IPS-20b (cell line): Measurements from ENCODE around the gene NLRP3.

Experiments
- H3K27ac ChIP-seq: one replicate; pipeline ENCODE4 v1.5.1; 2013; ENCODE audit warnings: low read length
- H3K27me3 ChIP-seq: 2 replicates; pipeline ENCODE4 v1.6.1; 2013; ENCODE audit warnings: mild to moderate bottlenecking, low read length, inconsistent platforms; ENCODE audit not compliant: insufficient read depth
- H3K36me3 ChIP-seq: 2 replicates; pipeline ENCODE4 v1.6.1; 2013; ENCODE audit warnings: low read depth, mild to moderate bottlenecking, inconsistent platforms, low read length, moderate library complexity; ENCODE audit not compliant: insufficient read depth
- H3K4me1 ChIP-seq: 2 replicates; pipeline ENCODE4 v1.6.1; 2013; ENCODE audit warnings: mild to moderate bottlenecking, control low read depth, inconsistent platforms, low read length, moderate library complexity; ENCODE audit not compliant: insufficient read depth
- H3K4me3 ChIP-seq: 2 replicates; pipeline ENCODE4 v1.5.1; 2013; ENCODE audit warnings: mild to moderate bottlenecking, low read length, inconsistent platforms
- H3K9ac ChIP-seq: 2 replicates; pipeline ENCODE4 v1.6.1; 2013; ENCODE audit warnings: low read depth, mild to moderate bottlenecking, inconsistent platforms, low read length, moderate library complexity
- H3K9me3 ChIP-seq: 2 replicates; pipeline ENCODE4 v1.6.1; 2013; ENCODE audit warnings: mild to moderate bottlenecking, low read depth, low read length, inconsistent platforms; ENCODE audit not compliant: insufficient read depth

NLRP3 gene

DNA sequence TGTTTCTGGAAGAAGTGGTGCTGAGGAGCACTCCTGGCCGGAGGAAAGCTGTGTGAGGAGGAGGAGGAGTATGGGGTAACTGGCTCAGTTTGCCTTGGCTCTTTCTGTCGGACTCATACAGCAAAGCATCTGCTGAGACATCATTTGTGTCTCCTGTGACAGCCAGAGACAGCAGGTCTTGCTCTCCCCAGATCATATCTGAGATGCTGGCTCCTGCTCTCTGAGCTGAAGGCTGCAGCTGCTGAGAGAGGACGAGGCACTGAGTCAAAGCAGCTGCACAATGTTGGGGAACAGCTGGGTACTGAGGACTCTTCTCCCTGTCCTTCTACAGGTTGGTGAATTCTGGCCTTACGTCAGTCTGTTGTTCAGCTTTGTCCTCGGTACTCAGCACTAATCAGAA, 27.7 kb downstream of the NLRP3 start:
- Histone ChIP-seq H3K4me1 (no peaks in the 10 kb centered on the region; the same call in 1 of the 2 replicates), H3K27me3 (no peaks in the 10 kb centered on the region), H3K36me3 (no peaks in the 10 kb centered on the region), H3K9ac (no peak overlapping the region), H3K4me3 (no peak overlapping the region), H3K9me3 (no peaks in the 10 kb centered on the region), H3K27ac (no peak overlapping the region)

DNA sequence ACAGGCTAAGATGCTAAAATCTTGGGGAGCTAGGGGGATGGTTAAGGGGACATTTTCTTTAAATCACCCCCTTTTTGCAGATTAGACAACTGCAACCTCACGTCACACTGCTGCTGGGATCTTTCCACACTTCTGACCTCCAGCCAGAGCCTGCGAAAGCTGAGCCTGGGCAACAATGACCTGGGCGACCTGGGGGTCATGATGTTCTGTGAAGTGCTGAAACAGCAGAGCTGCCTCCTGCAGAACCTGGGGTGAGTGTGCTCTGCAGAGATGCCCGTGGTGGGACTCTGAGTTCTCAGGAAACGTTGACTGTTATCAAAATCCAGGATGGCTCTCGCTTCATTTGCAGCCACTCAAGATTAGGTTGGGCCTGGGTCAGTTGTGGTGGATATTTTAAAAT, 28.6 kb downstream of the NLRP3 start:
- H3K4me1 ChIP-seq: no peaks in the 10 kb centered on the region; the same call in 1 of the 2 replicates
- no peaks in the 10 kb centered on the region for H3K36me3 ChIP-seq
- H3K27me3 ChIP-seq: no peaks in the 10 kb centered on the region
- no peaks in the 10 kb centered on the region for H3K9me3 ChIP-seq
- H3K27ac ChIP-seq: no peak overlapping the region
- no peak overlapping the region for H3K9ac ChIP-seq
- no peak overlapping the region for H3K4me3 ChIP-seq

DNA sequence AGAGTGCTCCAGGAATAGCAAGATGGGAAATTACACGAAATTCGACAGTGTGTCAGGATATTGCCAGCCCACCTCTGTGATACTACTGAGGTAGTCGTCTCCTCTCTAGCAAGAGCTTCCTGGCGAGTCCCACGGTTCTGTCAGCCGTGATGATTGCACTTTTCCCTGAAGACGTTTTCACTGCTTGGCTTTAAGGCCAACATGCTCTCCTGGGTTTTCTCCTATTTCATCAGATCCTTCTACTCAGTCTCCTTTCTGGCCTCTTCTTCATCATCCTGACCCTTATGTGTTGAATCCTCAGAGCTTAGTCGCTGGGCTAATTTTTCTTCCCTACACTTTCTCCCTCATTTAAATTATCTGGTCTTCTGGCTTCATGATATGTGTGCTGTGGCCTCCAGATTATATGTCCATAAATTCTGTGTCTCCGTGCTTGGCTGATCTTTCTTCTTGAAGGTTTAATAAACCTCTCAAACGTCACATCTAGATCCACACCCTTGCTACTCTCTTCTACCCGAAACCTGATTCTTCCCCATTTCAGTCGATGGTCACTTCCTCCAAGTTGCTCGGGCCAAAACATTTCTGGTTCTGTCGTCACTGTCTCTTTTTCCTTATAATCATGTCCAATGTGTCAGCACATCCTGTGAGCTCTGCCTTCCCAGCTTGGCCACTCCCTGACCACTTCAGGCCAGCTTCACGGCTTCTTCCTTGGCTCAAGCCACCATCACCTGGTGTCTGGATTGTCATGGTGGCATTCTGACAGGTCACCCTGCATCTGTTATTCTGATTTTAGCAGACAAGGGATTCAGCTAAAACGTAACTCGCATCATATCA, 29.8 kb downstream of the NLRP3 start:
- Histone ChIP-seq H3K4me1 (no peaks in the 10 kb centered on the region; the same call in 1 of the 2 replicates), H3K9ac (no peak overlapping the region), H3K9me3 (no peaks in the 10 kb centered on the region), H3K4me3 (no peak overlapping the region), H3K36me3 (no peaks in the 10 kb centered on the region), H3K27me3 (no peaks in the 10 kb centered on the region), H3K27ac (no peak overlapping the region)

DNA sequence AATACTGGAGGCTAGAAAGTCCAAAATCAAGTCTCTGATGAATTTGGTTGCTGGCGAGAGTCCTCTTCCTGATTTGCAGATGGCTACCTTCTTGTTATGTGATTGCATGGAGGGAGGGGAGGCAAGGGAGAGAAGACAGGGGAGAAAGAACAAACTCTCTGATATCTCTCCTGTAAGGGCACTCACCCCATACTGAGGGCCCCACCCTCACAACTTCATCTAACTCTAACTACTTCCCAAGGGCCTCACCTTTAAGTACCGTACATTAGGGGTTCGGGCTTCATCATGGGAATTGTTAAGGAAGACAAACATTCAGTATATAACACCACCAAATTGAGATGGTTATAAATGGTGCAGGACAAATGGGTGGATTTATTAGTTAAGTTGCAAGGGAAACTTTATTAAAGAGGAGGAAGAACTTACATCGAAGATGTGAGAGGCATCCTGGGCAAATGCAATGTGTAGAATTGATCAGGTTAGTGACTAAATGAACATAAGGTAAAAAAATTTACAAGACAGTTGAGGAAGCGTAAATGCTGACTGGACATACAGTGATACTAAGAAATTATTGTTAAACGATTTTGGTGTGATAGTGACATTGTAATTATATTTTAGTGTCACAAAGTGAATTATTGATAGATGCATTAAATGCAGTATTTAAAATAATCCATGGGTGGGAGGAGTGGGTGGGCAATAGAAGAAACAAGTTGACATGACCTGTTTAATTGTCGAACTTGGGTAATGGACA, 31.4 kb downstream of the NLRP3 start:
- H3K4me1 ChIP-seq: no peaks in the 10 kb centered on the region
- H3K27ac ChIP-seq: no peak overlapping the region

DNA sequence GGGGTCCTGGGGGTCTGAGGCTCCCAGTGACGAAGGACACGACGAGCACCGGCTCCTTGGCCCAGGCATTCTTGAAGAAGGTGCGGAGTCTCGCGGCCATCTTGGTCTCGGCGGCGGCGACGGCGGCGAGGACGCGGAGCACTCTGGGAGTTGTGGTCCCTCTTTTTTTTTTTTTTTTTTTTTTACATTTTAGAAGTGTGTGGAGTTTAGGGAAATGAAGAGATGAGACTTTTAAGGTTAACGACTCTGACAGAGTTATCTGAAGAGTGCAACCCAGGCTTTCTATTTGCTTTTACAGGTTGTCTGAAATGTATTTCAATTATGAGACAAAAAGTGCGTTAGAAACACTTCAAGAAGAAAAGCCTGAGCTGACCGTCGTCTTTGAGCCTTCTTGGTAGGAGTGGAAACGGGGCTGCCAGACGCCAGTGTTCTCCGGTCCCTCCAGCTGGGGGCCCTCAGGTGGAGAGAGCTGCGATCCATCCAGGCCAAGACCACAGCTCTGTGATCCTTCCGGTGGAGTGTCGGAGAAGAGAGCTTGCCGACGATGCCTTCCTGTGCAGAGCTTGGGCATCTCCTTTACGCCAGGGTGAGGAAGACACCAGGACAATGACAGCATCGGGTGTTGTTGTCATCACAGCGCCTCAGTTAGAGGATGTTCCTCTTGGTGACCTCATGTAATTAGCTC, 32.3 kb downstream of the NLRP3 start:
- Histone ChIP-seq H3K9ac (peak overlapping the region; percentile 45; the same call in 1 of the 2 replicates), H3K4me3 (peak overlapping the region; percentile 58)

More for the DNA sequence above, 31.4 kb downstream of the NLRP3 start:
- H3K36me3 ChIP-seq: no peaks in the 10 kb centered on the region
- no peaks in the 10 kb centered on the region for H3K27me3 ChIP-seq
- peak overlapping the region; percentile 58 for H3K4me3 ChIP-seq
- no peaks in the 10 kb centered on the region for H3K9me3 ChIP-seq
- peak overlapping the region; percentile 45; the same call in 1 of the 2 replicates for H3K9ac ChIP-seq

DNA sequence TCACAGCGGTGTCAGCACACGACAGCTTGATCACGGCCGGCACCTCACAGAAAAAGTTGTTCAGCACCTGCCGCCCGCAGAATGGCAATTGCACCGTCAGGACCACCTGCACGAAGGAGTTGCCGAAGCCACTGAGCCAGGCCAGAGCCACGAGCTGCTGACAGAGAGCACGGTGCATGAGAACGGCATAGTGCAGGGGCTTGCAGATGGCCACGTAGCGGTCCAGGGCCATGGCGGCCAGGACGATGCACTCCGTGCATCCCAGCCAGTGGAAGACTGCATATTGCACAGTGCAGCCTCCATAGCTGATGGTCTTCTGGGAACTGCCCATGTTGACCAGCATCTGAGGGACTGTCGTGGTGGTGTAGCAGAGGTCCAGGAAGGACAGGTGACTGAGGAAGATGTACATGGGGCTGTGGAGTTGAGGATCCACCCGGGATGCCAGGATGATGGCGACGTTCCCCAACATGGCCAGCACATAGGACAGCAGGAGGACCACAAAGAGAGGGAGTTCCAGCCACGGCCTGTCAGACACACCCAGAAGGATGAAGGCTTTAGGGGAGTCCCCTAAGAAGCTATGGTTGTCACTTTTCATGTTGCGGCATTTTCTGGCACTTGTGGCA, 35.5 kb downstream of the NLRP3 start:
- Histone ChIP-seq H3K27me3 (no peaks in the 10 kb centered on the region), H3K9ac (no peak overlapping the region), H3K36me3 (no peaks in the 10 kb centered on the region), H3K4me3 (no peak overlapping the region), H3K4me1 (no peaks in the 10 kb centered on the region), H3K27ac (no peak overlapping the region), H3K9me3 (no peaks in the 10 kb centered on the region)

More for the DNA sequence above, 32.3 kb downstream of the NLRP3 start:
- no peak overlapping the region for H3K27ac ChIP-seq
- H3K27me3 ChIP-seq: no peaks in the 10 kb centered on the region
- no peaks in the 10 kb centered on the region for H3K9me3 ChIP-seq
- H3K36me3 ChIP-seq: no peaks in the 10 kb centered on the region
- H3K4me1 ChIP-seq: no peaks in the 10 kb centered on the region

DNA sequence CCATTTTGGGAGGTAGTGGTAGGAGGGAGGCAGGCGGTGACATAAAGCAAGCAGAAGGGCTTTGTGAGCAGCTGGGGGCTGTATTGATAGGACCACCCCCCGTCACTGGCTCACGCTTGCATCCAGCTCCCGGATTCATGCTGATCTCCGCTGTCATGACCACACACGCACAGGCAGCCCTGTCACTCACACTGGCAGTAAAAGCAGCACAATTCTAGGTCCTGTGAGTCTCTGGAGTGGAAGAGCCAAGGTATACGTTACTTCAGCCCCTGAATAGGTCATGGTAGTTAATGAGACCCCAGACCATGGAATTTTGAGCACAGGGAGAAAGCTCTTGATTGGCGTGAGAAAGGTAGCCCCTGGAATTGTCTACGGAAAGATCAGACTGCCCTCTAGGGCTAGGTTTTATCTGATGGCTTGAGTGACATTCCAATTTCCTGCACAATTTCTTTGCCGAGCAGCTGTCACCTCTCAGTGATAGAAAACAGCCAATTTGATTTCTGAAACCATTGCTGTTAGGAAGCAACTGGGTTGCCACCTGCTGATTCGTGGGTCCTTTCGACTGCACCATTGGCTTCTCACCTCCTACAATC, 36.6 kb downstream of the NLRP3 start:
- H3K27me3 ChIP-seq: no peaks in the 10 kb centered on the region
- no peak overlapping the region for H3K27ac ChIP-seq
- H3K36me3 ChIP-seq: no peaks in the 10 kb centered on the region
- H3K4me1 ChIP-seq: no peaks in the 10 kb centered on the region
- no peak overlapping the region for H3K9ac ChIP-seq
- H3K4me3 ChIP-seq: no peak overlapping the region
- H3K9me3 ChIP-seq: no peaks in the 10 kb centered on the region

DNA sequence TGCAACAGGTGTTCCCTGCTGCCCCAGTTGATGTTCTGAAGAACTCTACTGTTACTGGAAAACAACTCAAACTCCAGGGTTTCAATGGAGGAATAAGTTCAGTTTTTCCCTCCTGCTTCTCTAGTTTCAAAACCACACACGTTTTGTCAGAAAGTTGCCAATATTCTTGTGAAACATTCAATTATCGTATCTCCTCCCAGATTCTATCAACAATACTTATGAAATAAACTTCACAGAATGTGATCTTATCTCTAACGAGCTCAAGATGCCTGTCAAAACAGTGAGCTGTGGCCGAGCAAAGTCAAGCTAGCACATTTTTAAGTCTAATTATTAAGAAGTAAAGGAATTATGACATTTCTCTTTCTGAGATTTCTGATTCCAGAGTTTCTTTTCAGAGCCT, 37.3 kb downstream of the NLRP3 start:
- H3K9me3 ChIP-seq: no peaks in the 10 kb centered on the region
- no peak overlapping the region for H3K4me3 ChIP-seq
- H3K4me1 ChIP-seq: no peaks in the 10 kb centered on the region
- H3K36me3 ChIP-seq: no peaks in the 10 kb centered on the region
- no peak overlapping the region for H3K27ac ChIP-seq
- no peak overlapping the region for H3K9ac ChIP-seq
- H3K27me3 ChIP-seq: no peaks in the 10 kb centered on the region

DNA sequence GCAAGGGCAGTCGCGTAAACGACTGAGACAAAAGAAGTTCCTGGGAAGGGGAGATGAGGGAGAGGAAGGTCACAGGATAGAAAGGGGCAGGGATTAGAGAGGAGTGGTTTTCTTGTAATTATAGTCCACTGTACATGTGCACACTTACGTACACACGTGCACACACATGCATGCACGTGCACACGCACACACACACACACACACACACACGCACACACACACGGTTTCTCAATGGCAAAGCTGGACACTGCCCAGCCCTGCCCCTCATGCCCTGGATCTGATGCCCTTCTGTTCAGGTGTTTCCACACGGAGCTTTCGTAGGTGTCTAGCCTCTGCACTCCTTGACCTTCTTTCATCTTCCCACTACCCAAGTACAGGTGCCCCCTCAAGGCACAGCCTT, 38.0 kb downstream of the NLRP3 start:
- H3K27me3 ChIP-seq: no peaks in the 10 kb centered on the region
- no peak overlapping the region for H3K4me3 ChIP-seq
- H3K36me3 ChIP-seq: no peaks in the 10 kb centered on the region
- no peak overlapping the region for H3K9ac ChIP-seq
- H3K27ac ChIP-seq: no peak overlapping the region
- H3K4me1 ChIP-seq: no peaks in the 10 kb centered on the region
- no peaks in the 10 kb centered on the region for H3K9me3 ChIP-seq

DNA sequence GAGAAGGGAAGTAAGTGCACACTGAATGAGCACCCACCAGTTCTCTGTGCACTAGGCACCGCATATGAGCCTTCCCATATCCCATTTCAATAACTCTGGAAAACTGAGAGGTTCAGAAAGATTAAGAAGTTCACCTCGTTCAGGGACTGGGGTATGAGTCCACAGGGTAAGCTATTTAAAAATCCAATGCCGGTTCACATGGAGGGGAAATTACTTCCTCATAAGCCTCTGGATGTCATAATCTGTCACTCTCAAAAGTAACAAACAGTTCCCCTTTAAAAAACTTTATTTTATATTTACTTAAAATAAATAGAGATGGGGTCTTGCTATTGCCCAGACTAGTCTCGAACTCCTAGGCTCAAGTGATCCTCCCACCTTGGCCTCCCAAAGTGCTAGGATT, 40.0 kb downstream of the NLRP3 start:
- no peak overlapping the region for H3K27ac ChIP-seq
- H3K9ac ChIP-seq: no peak overlapping the region
- H3K4me1 ChIP-seq: no peaks in the 10 kb centered on the region
- H3K4me3 ChIP-seq: no peak overlapping the region
- H3K27me3 ChIP-seq: no peaks in the 10 kb centered on the region
- H3K36me3 ChIP-seq: no peaks in the 10 kb centered on the region
- H3K9me3 ChIP-seq: no peaks in the 10 kb centered on the region
